IMR-90 (cell line): Measurements from ENCODE around the gene TMX2. TPM values are rescaled to one million over a fixed set of nuclear protein-coding genes. Genes with fewer than 3 reads are reported as not detected.
A peak's percentile ranks its signal among the peaks of the same experiment; 100 is the strongest.

ENCODE experiments used
- ATAC-seq: fragments of 200-7000 bp; cut with Tn5 transposase; 2 replicates; pipeline ENCODE4 v1.9.1; 2020; ENCODE audit warnings: low read depth, mild to moderate bottlenecking, moderate library complexity
- BruUV-seq: library from RNA; stranded (reverse); fragments of 400-500 nt; replicated peaks from 2 replicates; lab custom pipeline; 2021; lab: Mats Ljungman, UMichigan
- CTCF ChIA-PET: fragments of 300-600 bp; formaldehyde crosslinking; extraction: SDS; loops from one replicate; lab custom pipeline; 2021; ENCODE audit warnings: antibody characterized with exemption; lab: Yijun Ruan, JAX
- POLR2A ChIA-PET: fragments of 300-600 bp; sonication (Branson Sonifier 250); formaldehyde crosslinking; loops from one replicate; lab custom pipeline; 2022; ENCODE audit warnings: antibody characterized with exemption; ENCODE audit not compliant: unreplicated experiment; lab: Charles Lee
- DNase-seq: peaks from one replicate; pipeline ENCODE4 v3.0.0; 2013
- H2AFZ ChIP-seq: replicated peaks from 2 replicates; pipeline ENCODE3; 2013; ENCODE audit warnings: low read length, mild to moderate bottlenecking; ENCODE audit not compliant: poor library complexity
- H2AK5ac ChIP-seq: 2 replicates; pipeline ENCODE4 v1.6.1; 2013; ENCODE audit warnings: low read depth, low read length, inconsistent platforms
- H2AK9ac ChIP-seq: replicated peaks from 2 replicates; pipeline ENCODE3; 2013; ENCODE audit warnings: mild to moderate bottlenecking, low read depth, low read length, moderate library complexity; ENCODE audit not compliant: poor library complexity
- H2BK120ac ChIP-seq: 2 replicates; pipeline ENCODE4 v1.6.1; 2013; ENCODE audit warnings: low read depth, low read length, inconsistent platforms
- H2BK15ac ChIP-seq: 3 replicates; pipeline ENCODE4 v1.6.1; 2013; ENCODE audit warnings: low read depth, low read length, inconsistent platforms
- H2BK20ac ChIP-seq: 2 replicates; pipeline ENCODE4 v1.6.1; 2013; ENCODE audit warnings: low read depth, mild to moderate bottlenecking, inconsistent platforms, low read length, moderate library complexity
- H2BK5ac ChIP-seq: 2 replicates; pipeline ENCODE4 v1.6.1; 2013; ENCODE audit warnings: mild to moderate bottlenecking, low read depth, low read length, inconsistent platforms; ENCODE audit not compliant: poor library complexity, severe bottlenecking
- H3K14ac ChIP-seq: replicated peaks from 2 replicates; pipeline ENCODE4 v1.6.1; 2013; ENCODE audit warnings: low read depth, low read length, inconsistent platforms
- H3K18ac ChIP-seq: 2 replicates; pipeline ENCODE4 v1.6.1; 2013; ENCODE audit warnings: low read depth, low read length, control low read depth
- H3K23ac ChIP-seq: 2 replicates; pipeline ENCODE4 v1.6.1; 2013; ENCODE audit warnings: low read depth, low read length, inconsistent platforms
- H3K27ac ChIP-seq: 2 replicates; pipeline ENCODE4 v1.5.1; 2013; ENCODE audit warnings: mild to moderate bottlenecking, control low read depth, low read length; ENCODE audit not compliant: insufficient read depth
- H3K27me3 ChIP-seq: 2 replicates; pipeline ENCODE4 v1.6.1; 2013; ENCODE audit warnings: low read length; ENCODE audit not compliant: control insufficient read depth, insufficient read depth
- H3K36me3 ChIP-seq: 2 replicates; pipeline ENCODE4 v1.6.1; 2013; ENCODE audit warnings: low read length, mixed read lengths; ENCODE audit not compliant: control insufficient read depth, insufficient read depth
- H3K4ac ChIP-seq: 2 replicates; pipeline ENCODE4 v1.6.1; 2013; ENCODE audit warnings: low read depth, low read length, inconsistent platforms
- H3K4me1 ChIP-seq: 2 replicates; pipeline ENCODE4 v1.6.1; 2013; ENCODE audit warnings: low read length, mixed read lengths; ENCODE audit not compliant: control insufficient read depth, insufficient read depth
- H3K4me2 ChIP-seq: 2 replicates; pipeline ENCODE4 v1.6.1; 2013; ENCODE audit warnings: low read depth, mild to moderate bottlenecking, control low read depth, low read length, moderate library complexity
- H3K4me3 ChIP-seq: 2 replicates; pipeline ENCODE4 v1.5.1; 2013; ENCODE audit warnings: low read depth, mild to moderate bottlenecking, control low read depth, low read length, moderate library complexity; ENCODE audit not compliant: insufficient read depth
- H3K56ac ChIP-seq: 2 replicates; pipeline ENCODE4 v1.6.1; 2013; ENCODE audit warnings: low read length, inconsistent platforms; ENCODE audit not compliant: insufficient read depth; ENCODE audit errors: extremely low read depth
- H3K79me1 ChIP-seq, 2 experiments: 2 replicates each; pipeline ENCODE4 v1.6.1; 2013; ENCODE audit warnings: low read length in 2 of 2, inconsistent platforms in 1 of 2, low read depth in 1 of 2
- H3K9ac ChIP-seq: 2 replicates; pipeline ENCODE4 v1.6.1; 2013; ENCODE audit warnings: low read depth, low read length, control low read depth
- H3K9me1 ChIP-seq: 2 replicates; pipeline ENCODE4 v1.6.1; 2013; ENCODE audit warnings: low read length, inconsistent platforms; ENCODE audit not compliant: insufficient read depth
- H3K9me3 ChIP-seq: 2 replicates; pipeline ENCODE4 v1.6.1; 2013; ENCODE audit warnings: low read length; ENCODE audit not compliant: control insufficient read depth, insufficient read depth
- H4K20me1 ChIP-seq: 2 replicates; pipeline ENCODE4 v1.6.1; 2013; ENCODE audit warnings: low read length, inconsistent platforms; ENCODE audit not compliant: insufficient read depth
- H4K5ac ChIP-seq: 2 replicates; pipeline ENCODE4 v1.6.1; 2013; ENCODE audit warnings: mild to moderate bottlenecking, low read depth, low read length, control low read depth
- H4K8ac ChIP-seq, 2 experiments: 2 replicates each; pipeline ENCODE4 v1.6.1; 2013; ENCODE audit warnings: low read depth in 2 of 2, low read length in 2 of 2, control low read depth in 1 of 2, inconsistent platforms in 1 of 2
- H4K91ac ChIP-seq: 2 replicates; pipeline ENCODE4 v1.6.1; 2013; ENCODE audit warnings: low read depth, low read length, inconsistent platforms; ENCODE audit not compliant: insufficient read depth
- CEBPB ChIP-seq: IDR thresholded peaks from 2 replicates; pipeline ENCODE4 v1.6.1; 2012; ENCODE audit warnings: low read depth, low read length, improper control_type of control experiment
- FOS ChIP-seq: fragments of 150-350 bp; IDR thresholded peaks from 2 replicates; pipeline ENCODE4 v1.6.1; 2016; ENCODE audit warnings: low read depth, low read length
- MAFK ChIP-seq: IDR thresholded peaks from 2 replicates; pipeline ENCODE4 v1.6.1; 2012; ENCODE audit warnings: low read depth, low read length, improper control_type of control experiment
- MXI1 ChIP-seq: IDR thresholded peaks from 2 replicates; pipeline ENCODE4 v1.6.1; 2012; ENCODE audit warnings: low read depth, mild to moderate bottlenecking, low read length, moderate library complexity, borderline replicate concordance
- POLR2A ChIP-seq: IDR thresholded peaks from 2 replicates; pipeline ENCODE4 v1.6.1; 2012; ENCODE audit warnings: mild to moderate bottlenecking, low read depth, low read length
- RCOR1 ChIP-seq: IDR thresholded peaks from 2 replicates; pipeline ENCODE4 v1.6.1; 2012; ENCODE audit warnings: mild to moderate bottlenecking, low read length, improper control_type of control experiment; ENCODE audit not compliant: insufficient replicate concordance
- SMC3 ChIP-seq: fragments of 150-350 bp; IDR thresholded peaks from 2 replicates; pipeline ENCODE4 v1.6.1; 2016; ENCODE audit warnings: low read depth, mild to moderate bottlenecking, antibody characterized with exemption, low read length, moderate library complexity
- WGBS, 2 experiments: methylation state at CpG; one replicate each; pipeline versions ENCODE4 v1.1.5 to v1.1.7; 2013; ENCODE audit warnings: missing lambda C conversion rate in 2 of 2; ENCODE audit not compliant: insufficient read length in 1 of 2; ENCODE audit errors: extremely low coverage in 2 of 2; 5-methylcytosine and 5-hydroxymethylcytosine counted together
- dilution Hi-C: fragments of 300-500 bp; cut with HindIII; formaldehyde crosslinking; loops from one replicate; pipeline ENCODE4 v1.14.3; 2018; ENCODE audit warnings: low sequenced_read_pairs; ENCODE audit not compliant: unreplicated experiment
- in situ Hi-C: fragments of 300-500 bp; cut with MboI; formaldehyde crosslinking; loops from 3 replicates; pipeline ENCODE4 v1.14.3; 2019; ENCODE audit warnings: low sequenced_read_pairs, inconsistent platforms, mixed read lengths
- intact Hi-C: fragments of 100-400 bp; cut with micrococcal nuclease; formaldehyde crosslinking; loops from 2 replicates; pipeline ENCODE4 v1.10.0; 2022
- polyA plus RNA-seq, 3 experiments: library from polyadenylated mRNA; depleted of rRNA; stranded (reverse); fragments of >200 nt; gene quantifications; 2 replicates each; pipeline ENCODE4 v1.2.3, GENCODE V29; 2012; ENCODE audit warnings: low replicate concordance in 1 of 3
- total RNA-seq: library from RNA; depleted of rRNA; stranded (reverse); fragments of >200 nt; gene quantifications from 2 replicates; pipeline ENCODE4 v1.2.3, GENCODE V29; 2012
- TF ChIP-seq, protein P1 (sequence below): conservative IDR thresholded peaks from 2 replicates; pipeline ENCODE4 v1.5.1; 2012; ENCODE audit warnings: mild to moderate bottlenecking, low read depth, low read length, improper control_type of control experiment
- TF ChIP-seq, protein P2 (sequence below): fragments of 150-350 bp; IDR thresholded peaks from 2 replicates; pipeline ENCODE4 v1.6.1; 2017; ENCODE audit warnings: mild to moderate bottlenecking, antibody characterized with exemption, low read length, low read depth

Gene TMX2
- total and polyA plus RNA-seq, 2 of the 4 experiments (the other 2 are of a cell fraction), result 60.3 to 103 TPM

DNA sequence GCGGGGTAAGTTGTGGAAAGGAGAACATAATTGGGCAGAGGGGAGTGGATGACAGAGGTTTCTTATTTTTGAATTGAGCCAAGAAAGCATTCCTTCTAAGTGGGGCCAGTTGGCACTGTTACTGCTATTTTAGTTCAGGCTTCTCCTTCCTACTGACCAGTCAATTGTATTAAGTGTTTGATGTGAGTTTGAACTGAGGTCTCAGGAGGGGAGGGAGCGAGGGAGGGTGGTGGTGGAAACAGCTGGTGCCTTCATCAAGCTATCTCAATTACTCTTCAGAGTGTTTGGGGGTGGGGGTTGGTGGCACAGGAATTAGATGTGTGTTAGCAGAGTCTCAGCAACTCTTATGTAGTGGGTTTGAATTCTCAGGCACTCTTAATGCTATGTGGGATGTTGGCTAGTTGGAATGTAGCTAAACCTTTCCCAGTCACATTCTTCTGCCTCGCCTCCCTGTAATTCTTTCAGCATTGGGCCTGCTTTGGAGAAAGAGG lies 63.7 kb downstream of the TMX2 start:
- peak overlapping the region; percentile 79 for H3K4me2 ChIP-seq
- ChIA-PET POLR2A (interaction anchor here (0.6 kb wide), 1 partner anchor 13 kb away, joined by 3 read pairs; no protein-coding TSS in a partner anchor), CTCF (interaction anchor here (0.5 kb wide), 1 partner anchor 748 kb away, joined by 3 read pairs; no protein-coding TSS in a partner anchor)
- no peak overlapping the region; the same call in 1 of the 2 replicates for H3K18ac ChIP-seq
- peak overlapping the region; percentile 32 for H2BK5ac ChIP-seq
- H4K5ac ChIP-seq, result no peak overlapping the region
- dilution Hi-C loops (no loop called here), in situ Hi-C loops (no loop called here), intact Hi-C loops (loop anchor here (2.0 kb wide), 1 partner anchor 13 kb away; no protein-coding TSS in a partner anchor)
- H3K27ac ChIP-seq, result peak overlapping the region; percentile 53; the same call in 1 of the 2 replicates
- no TSS peak for BruUV-seq
- H3K79me1 ChIP-seq, result peaks cover 12 to 75% of the 10 kb centered on the region in 2 experiments; a peak in 3 of 4 replicates
- peak overlapping the region; percentile 46 for H3K14ac ChIP-seq
- H3K23ac ChIP-seq, result peak overlapping the region; percentile 55
- 0 out of 2 replicates have a peak overlapping the region, but pooled peaks have one; percentile 8 for H2BK20ac ChIP-seq
- no peak overlapping the region for H3K56ac ChIP-seq
- H3K9me3 ChIP-seq, result no peaks in the 10 kb centered on the region
- H3K27me3 ChIP-seq, result no peaks in the 10 kb centered on the region
- WGBS, 2 experiments, result no CpG with 5 or more reads among the region's 3 CpGs
- H4K20me1 ChIP-seq, result peaks cover 100% of the 10 kb centered on the region
- no peak overlapping the region for H3K4me3 ChIP-seq
- H3K9ac ChIP-seq, result peak overlapping the region; percentile 36; the same call in 1 of the 2 replicates
- no peak overlapping the region for H2AK9ac ChIP-seq
- peak overlapping the region; percentile 21; the same call in 1 of the 2 replicates for H2AK5ac ChIP-seq
- no peak overlapping the region for H4K91ac ChIP-seq
- DNase-seq (peak; percentile 63), ATAC-seq (peak; percentile 41)
- H3K4ac ChIP-seq, result peak overlapping the region; percentile 42
- H2BK15ac ChIP-seq, result no peak overlapping the region
- peaks cover 18% of the 10 kb centered on the region for H3K9me1 ChIP-seq
- H2AFZ ChIP-seq, result no peak overlapping the region
- H2BK120ac ChIP-seq, result no peak overlapping the region
- no peak overlapping the region for H4K8ac ChIP-seq
- no peaks in the 10 kb centered on the region; the same call in none of the 2 replicates for H3K36me3 ChIP-seq
- H3K4me1 ChIP-seq, result peaks cover 33% of the 10 kb centered on the region
- TF ChIP-seq CEBPB (no peak), RCOR1 (no peak), MXI1 (no peak), POLR2A (no peak), FOS (no peak), MAFK (no peak), SMC3 (no peak)
- TF ChIP-seq, protein P1, sequence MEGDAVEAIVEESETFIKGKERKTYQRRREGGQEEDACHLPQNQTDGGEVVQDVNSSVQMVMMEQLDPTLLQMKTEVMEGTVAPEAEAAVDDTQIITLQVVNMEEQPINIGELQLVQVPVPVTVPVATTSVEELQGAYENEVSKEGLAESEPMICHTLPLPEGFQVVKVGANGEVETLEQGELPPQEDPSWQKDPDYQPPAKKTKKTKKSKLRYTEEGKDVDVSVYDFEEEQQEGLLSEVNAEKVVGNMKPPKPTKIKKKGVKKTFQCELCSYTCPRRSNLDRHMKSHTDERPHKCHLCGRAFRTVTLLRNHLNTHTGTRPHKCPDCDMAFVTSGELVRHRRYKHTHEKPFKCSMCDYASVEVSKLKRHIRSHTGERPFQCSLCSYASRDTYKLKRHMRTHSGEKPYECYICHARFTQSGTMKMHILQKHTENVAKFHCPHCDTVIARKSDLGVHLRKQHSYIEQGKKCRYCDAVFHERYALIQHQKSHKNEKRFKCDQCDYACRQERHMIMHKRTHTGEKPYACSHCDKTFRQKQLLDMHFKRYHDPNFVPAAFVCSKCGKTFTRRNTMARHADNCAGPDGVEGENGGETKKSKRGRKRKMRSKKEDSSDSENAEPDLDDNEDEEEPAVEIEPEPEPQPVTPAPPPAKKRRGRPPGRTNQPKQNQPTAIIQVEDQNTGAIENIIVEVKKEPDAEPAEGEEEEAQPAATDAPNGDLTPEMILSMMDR, result no peak
- TF ChIP-seq, protein P2, sequence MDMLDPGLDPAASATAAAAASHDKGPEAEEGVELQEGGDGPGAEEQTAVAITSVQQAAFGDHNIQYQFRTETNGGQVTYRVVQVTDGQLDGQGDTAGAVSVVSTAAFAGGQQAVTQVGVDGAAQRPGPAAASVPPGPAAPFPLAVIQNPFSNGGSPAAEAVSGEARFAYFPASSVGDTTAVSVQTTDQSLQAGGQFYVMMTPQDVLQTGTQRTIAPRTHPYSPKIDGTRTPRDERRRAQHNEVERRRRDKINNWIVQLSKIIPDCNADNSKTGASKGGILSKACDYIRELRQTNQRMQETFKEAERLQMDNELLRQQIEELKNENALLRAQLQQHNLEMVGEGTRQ, result no peak
